Mesendoderm (in vitro differentiated cells): ENCODE data around the gene TRAPPC5.

ENCODE experiments used
- DNase-seq: peaks from one replicate; pipeline ENCODE4 v3.0.0; 2013
- H2AK5ac ChIP-seq: 2 replicates; pipeline ENCODE4 v1.6.1; 2013; ENCODE audit warnings: low read length, inconsistent platforms
- H2BK120ac ChIP-seq: 2 replicates; pipeline ENCODE4 v1.6.1; 2013; ENCODE audit warnings: low read depth, mild to moderate bottlenecking, low read length, moderate library complexity, mixed read lengths
- H2BK15ac ChIP-seq: replicated peaks from 2 replicates; pipeline ENCODE4 v1.6.1; 2013; ENCODE audit warnings: low read depth, mild to moderate bottlenecking, moderate library complexity
- H2BK5ac ChIP-seq: 2 replicates; pipeline ENCODE4 v1.6.1; 2013; ENCODE audit warnings: low read length, inconsistent platforms
- H3K18ac ChIP-seq: 2 replicates; pipeline ENCODE4 v1.6.1; 2013; ENCODE audit warnings: mild to moderate bottlenecking, low read length, mixed read lengths
- H3K23ac ChIP-seq: one replicate; pipeline ENCODE4 v1.6.1; 2013; ENCODE audit warnings: low read length
- H3K27ac ChIP-seq: 2 replicates; pipeline ENCODE4 v1.5.1; 2013; ENCODE audit warnings: low read depth, mild to moderate bottlenecking, inconsistent platforms, low read length, moderate library complexity
- H3K27me3 ChIP-seq: 2 replicates; pipeline ENCODE4 v1.6.1; 2013; ENCODE audit warnings: low read length, control low read depth, mild to moderate bottlenecking, inconsistent platforms; ENCODE audit not compliant: insufficient read depth, poor library complexity
- H3K36me3 ChIP-seq: 2 replicates; pipeline ENCODE4 v1.6.1; 2013; ENCODE audit warnings: low read length, inconsistent platforms; ENCODE audit not compliant: control insufficient read depth, insufficient read depth
- H3K4ac ChIP-seq: one replicate; pipeline ENCODE4 v1.6.1; 2013; ENCODE audit warnings: low read depth, mild to moderate bottlenecking, low read length, moderate library complexity
- H3K4me1 ChIP-seq: 2 replicates; pipeline ENCODE4 v1.6.1; 2013; ENCODE audit warnings: low read depth, low read length, inconsistent platforms; ENCODE audit not compliant: control insufficient read depth
- H3K4me2 ChIP-seq: 2 replicates; pipeline ENCODE4 v1.6.1; 2013; ENCODE audit warnings: low read length
- H3K4me3 ChIP-seq: 2 replicates; pipeline ENCODE4 v1.5.1; 2013; ENCODE audit warnings: mild to moderate bottlenecking, low read length
- H3K56ac ChIP-seq: one replicate; pipeline ENCODE4 v1.6.1; 2013; ENCODE audit warnings: low read length
- H3K79me1 ChIP-seq: 2 replicates; pipeline ENCODE4 v1.6.1; 2013; ENCODE audit warnings: low read length, inconsistent platforms
- H3K79me2 ChIP-seq: 2 replicates; pipeline ENCODE4 v1.6.1; 2013; ENCODE audit warnings: mild to moderate bottlenecking, low read length; ENCODE audit not compliant: control insufficient read depth, insufficient read depth
- H3K9ac ChIP-seq: 2 replicates; pipeline ENCODE4 v1.6.1; 2013; ENCODE audit warnings: low read length, inconsistent platforms
- H4K5ac ChIP-seq: one replicate; pipeline ENCODE4 v1.6.1; 2013; ENCODE audit warnings: low read length
- H4K8ac ChIP-seq: one replicate; pipeline ENCODE4 v1.6.1; 2013; ENCODE audit warnings: low read depth, mild to moderate bottlenecking, control low read depth, low read length, moderate library complexity
- WGBS: extraction: QIAGEN DNeasy Blood & Tissue Kit; methylation state at CpG from one replicate; pipeline ENCODE4 v1.1.7; 2013; ENCODE audit warnings: low lambda C conversion rate, missing lambda C conversion rate; ENCODE audit not compliant: insufficient coverage; ENCODE audit errors: extremely low coverage; 5-methylcytosine and 5-hydroxymethylcytosine counted together

The TRAPPC5 gene

GRCh38 chr19:7703332-7703731, 22.7 kb downstream of the TRAPPC5 start:
- Histone ChIP-seq H3K27ac (no peak overlapping the region), H4K8ac (no peak overlapping the region), H3K23ac (no peak overlapping the region), H3K18ac (no peak overlapping the region), H3K79me2 (no peaks in the 10 kb centered on the region), H2BK5ac (no peak overlapping the region), H2BK15ac (no peak overlapping the region), H3K4me3 (no peak overlapping the region), H3K4me2 (no peak overlapping the region), H3K79me1 (no peaks in the 10 kb centered on the region), H3K27me3 (no peaks in the 10 kb centered on the region), H3K56ac (no peak overlapping the region), H2BK120ac (no peak overlapping the region), H2AK5ac (no peak overlapping the region), H3K9ac (no peak overlapping the region), H3K4me1 (no peaks in the 10 kb centered on the region), H3K36me3 (no peaks in the 10 kb centered on the region), H3K4ac (no peak overlapping the region), H4K5ac (no peak overlapping the region)
- peak; percentile 13 for DNase-seq
- no CpG with 5 or more reads among the region's 8 CpGs for WGBS

DNA sequence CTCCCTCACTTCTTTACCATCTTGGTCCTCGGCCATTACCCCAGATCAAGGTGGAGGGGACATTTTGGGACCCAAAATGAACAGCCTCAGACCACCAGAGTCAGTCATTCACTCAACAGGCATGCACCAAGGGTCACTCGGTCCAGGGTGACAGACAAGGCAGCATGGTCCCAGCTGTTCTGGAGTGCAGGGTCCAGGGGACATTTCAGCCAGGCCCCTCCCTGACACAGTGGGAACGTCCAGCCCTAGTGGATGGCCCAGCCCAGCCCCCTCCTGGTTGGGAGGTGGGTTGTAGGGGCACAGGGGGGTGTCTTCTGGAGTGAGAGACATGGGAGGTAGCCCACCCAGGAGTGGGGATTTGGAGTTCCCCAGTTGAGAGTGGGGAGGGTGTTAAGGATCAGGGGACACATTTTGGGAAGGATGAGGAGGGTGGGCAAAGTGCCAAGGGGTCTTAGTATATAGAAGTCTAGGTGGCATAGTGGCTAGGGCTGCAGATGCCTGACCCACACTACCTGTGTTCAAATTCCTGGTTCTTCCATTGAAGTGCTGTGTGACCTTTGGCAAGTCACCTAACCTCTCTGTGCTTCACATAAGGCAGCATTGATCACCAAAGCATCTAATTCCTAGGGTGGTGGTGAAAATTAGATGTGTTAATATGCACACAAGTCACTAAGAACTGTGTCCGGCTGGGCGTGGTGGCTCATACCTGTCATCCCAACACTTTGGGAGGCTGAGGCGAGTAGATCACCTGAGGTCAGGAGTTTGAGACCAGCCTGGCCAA, 23.8 kb downstream of the TRAPPC5 start:
- H3K4me2 ChIP-seq = no peak overlapping the region
- H3K79me1 ChIP-seq = no peaks in the 10 kb centered on the region
- no peaks in the 10 kb centered on the region for H3K27me3 ChIP-seq
- no peak overlapping the region for H4K5ac ChIP-seq
- H4K8ac ChIP-seq = no peak overlapping the region
- no peak overlapping the region for H3K18ac ChIP-seq
- H3K9ac ChIP-seq = no peak overlapping the region
- H3K56ac ChIP-seq = no peak overlapping the region
- H3K27ac ChIP-seq = no peak overlapping the region
- H3K79me2 ChIP-seq = no peaks in the 10 kb centered on the region
- WGBS = no CpG with 5 or more reads among the region's 6 CpGs
- no peak overlapping the region for H2BK120ac ChIP-seq
- H2BK5ac ChIP-seq = no peak overlapping the region
- H2AK5ac ChIP-seq = no peak overlapping the region
- no peak overlapping the region for H3K4me3 ChIP-seq
- H3K4ac ChIP-seq = no peak overlapping the region
- H3K4me1 ChIP-seq = no peaks in the 10 kb centered on the region
- H3K36me3 ChIP-seq = no peaks in the 10 kb centered on the region
- H3K23ac ChIP-seq = no peak overlapping the region
- no peak overlapping the region for H2BK15ac ChIP-seq
- DNase-seq = no peak

DNA sequence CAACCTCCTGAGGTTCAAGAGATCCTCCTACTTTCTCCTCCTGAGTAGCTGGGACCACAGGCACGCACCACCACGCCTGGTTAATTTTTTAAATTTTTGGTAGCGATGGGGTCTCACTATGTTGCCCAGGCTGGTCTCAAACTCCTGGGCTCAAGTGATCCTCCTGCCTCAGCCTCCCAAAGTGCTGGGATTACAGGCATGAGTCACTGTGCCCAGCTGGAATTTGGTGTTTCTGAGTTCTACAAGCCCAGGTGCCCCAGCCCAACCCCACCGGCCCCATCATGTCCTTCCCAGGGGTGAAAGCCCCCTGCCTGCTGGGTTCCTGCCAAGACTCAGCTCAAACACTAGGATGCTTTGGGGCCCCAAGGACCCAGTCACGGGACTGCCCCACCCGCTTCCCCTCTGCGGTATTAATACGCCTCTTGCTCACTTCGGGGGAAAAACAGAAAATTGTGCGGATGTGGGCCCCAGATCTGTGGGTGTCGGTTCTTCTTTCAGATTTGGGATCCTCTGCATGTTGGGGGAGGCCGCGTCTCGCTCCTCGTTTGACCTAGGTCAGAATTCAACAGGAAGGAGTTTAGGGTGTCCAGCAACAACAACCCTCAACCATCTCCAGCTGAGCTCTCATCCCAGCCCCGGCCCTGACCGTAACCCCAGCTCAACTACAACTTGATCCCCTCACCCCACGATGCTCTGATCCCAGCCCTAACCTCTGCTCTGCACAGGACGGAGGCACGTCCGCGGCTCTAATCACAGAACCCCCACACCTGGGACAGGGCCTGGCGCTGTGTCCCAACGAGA, 25.0 kb downstream of the TRAPPC5 start:
- Histone ChIP-seq H4K8ac (no peak overlapping the region), H3K36me3 (no peaks in the 10 kb centered on the region), H3K4me1 (no peaks in the 10 kb centered on the region), H3K56ac (no peak overlapping the region), H3K79me2 (no peaks in the 10 kb centered on the region), H2AK5ac (no peak overlapping the region), H4K5ac (no peak overlapping the region), H3K9ac (no peak overlapping the region), H2BK5ac (no peak overlapping the region), H3K27me3 (no peaks in the 10 kb centered on the region), H3K18ac (no peak overlapping the region), H2BK120ac (no peak overlapping the region), H3K27ac (no peak overlapping the region), H3K4ac (no peak overlapping the region), H2BK15ac (no peak overlapping the region), H3K4me2 (no peak overlapping the region), H3K23ac (no peak overlapping the region), H3K4me3 (no peak overlapping the region), H3K79me1 (no peaks in the 10 kb centered on the region)
- no peak for DNase-seq
- no CpG with 5 or more reads among the region's 24 CpGs for WGBS

DNA sequence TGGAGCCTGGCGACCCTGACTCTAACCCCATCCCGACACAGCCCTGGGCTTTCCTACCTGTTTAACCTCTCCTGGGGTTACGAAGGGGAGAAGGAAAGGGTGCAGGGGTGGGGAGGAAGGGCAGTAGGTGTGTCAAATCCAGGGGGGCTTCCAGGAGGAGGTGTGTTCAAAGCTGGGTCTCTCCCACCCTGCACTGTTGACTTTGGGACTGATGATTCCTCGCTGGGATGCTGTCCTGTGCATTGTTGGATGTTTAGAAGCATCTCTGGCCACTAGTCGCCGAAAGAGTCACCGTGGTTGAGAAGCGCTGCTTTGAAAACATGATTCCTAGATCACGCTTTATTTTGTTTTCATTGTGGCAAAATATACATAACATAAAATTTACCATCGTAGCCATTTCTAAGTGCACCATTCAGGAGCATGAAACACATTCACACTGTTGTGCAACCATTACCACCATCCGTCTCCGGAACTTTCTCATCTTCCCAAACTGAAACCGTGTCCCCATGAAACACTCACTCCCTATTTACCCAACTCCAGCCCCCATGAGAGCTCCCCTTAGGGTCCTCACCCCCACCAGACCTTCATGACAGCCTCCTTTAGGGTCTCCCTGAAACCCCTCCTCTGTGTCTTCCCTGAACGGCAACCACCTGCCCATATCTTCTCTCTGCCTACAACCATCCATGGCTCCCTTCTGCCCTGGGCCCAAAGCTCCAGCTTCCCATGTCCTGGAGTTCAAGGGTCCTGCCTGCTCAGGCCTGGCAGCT, 25.7 kb downstream of the TRAPPC5 start:
- no peak overlapping the region for H4K8ac ChIP-seq
- H3K56ac ChIP-seq = no peak overlapping the region
- H3K79me2 ChIP-seq = no peaks in the 10 kb centered on the region
- H3K4me1 ChIP-seq = no peaks in the 10 kb centered on the region
- H3K18ac ChIP-seq = no peak overlapping the region
- H3K9ac ChIP-seq = no peak overlapping the region
- no peak overlapping the region for H3K4ac ChIP-seq
- H3K23ac ChIP-seq = no peak overlapping the region
- no CpG with 5 or more reads among the region's 14 CpGs for WGBS
- no peaks in the 10 kb centered on the region for H3K27me3 ChIP-seq
- H3K27ac ChIP-seq = no peak overlapping the region
- H2BK120ac ChIP-seq = no peak overlapping the region
- no peak overlapping the region for H2BK15ac ChIP-seq
- no peak overlapping the region for H3K4me2 ChIP-seq
- no peak overlapping the region for H2AK5ac ChIP-seq
- no peak overlapping the region for H4K5ac ChIP-seq
- no peaks in the 10 kb centered on the region for H3K79me1 ChIP-seq
- no peak for DNase-seq
- no peak overlapping the region for H2BK5ac ChIP-seq
- no peaks in the 10 kb centered on the region for H3K36me3 ChIP-seq
- H3K4me3 ChIP-seq = no peak overlapping the region

- H2BK120ac ChIP-seq = no peak overlapping the region
- H3K27me3 ChIP-seq = no peaks in the 10 kb centered on the region
- no peak overlapping the region for H3K4me2 ChIP-seq
- H3K4me1 ChIP-seq = no peaks in the 10 kb centered on the region
- no peak overlapping the region for H2AK5ac ChIP-seq
- no peak overlapping the region for H3K18ac ChIP-seq
- no peak overlapping the region for H2BK5ac ChIP-seq
- H3K79me1 ChIP-seq = no peaks in the 10 kb centered on the region
- H3K27ac ChIP-seq = no peak overlapping the region
- no peak overlapping the region for H3K23ac ChIP-seq
- no peak overlapping the region for H3K4me3 ChIP-seq
- H3K79me2 ChIP-seq = no peaks in the 10 kb centered on the region
- no peak overlapping the region for H3K4ac ChIP-seq
- H3K9ac ChIP-seq = no peak overlapping the region
- no peak overlapping the region for H3K56ac ChIP-seq
- no peak overlapping the region for H2BK15ac ChIP-seq
- no peak overlapping the region for H4K5ac ChIP-seq
- H4K8ac ChIP-seq = no peak overlapping the region
- WGBS = no CpG with 5 or more reads among the region's 8 CpGs
- no peak for DNase-seq
- no peaks in the 10 kb centered on the region for H3K36me3 ChIP-seq
Observed at GRCh38 chr19:7706955-7707456, 26.4 kb downstream of the TRAPPC5 start.
